Myocyte (in vitro differentiated cells): ENCODE data around the gene SALL1. TPM values are rescaled to one million over a fixed set of nuclear protein-coding genes. Genes with fewer than 3 reads are reported as not detected.

Experiments used
- DNase-seq: peaks from one replicate; pipeline ENCODE4 v3.0.0-alpha.2; 2012; ENCODE audit warnings: low read depth
- total RNA-seq: library from RNA; depleted of rRNA; stranded (reverse); fragments of >200 nt; gene quantifications from 2 replicates; pipeline ENCODE4 v1.2.3, GENCODE V29; 2014

The SALL1 gene
- total RNA-seq, 1 donor from 2014 or later, result not detected

- no peak for DNase-seq
These were observed 6.6 kb upstream of the SALL1 start for GRCh38 chr16:51157698-51158097.

GRCh38 chr16:51156807-51157200, 5.7 kb upstream of the SALL1 start:
- DNase-seq, result no peak

GRCh38 chr16:51155820-51156806, 5.0 kb upstream of the SALL1 start:
- no peak for DNase-seq

- DNase-seq, result no peak
These were observed 4.1 kb upstream of the SALL1 start for GRCh38 chr16:51155199-51155607.

GRCh38 chr16:51154271-51155171, 3.5 kb upstream of the SALL1 start:
- no peak for DNase-seq

- no peak for DNase-seq
These were observed 2.5 kb upstream of the SALL1 start for GRCh38 chr16:51153577-51154031.

- no peak for DNase-seq
These were observed 1.9 kb upstream of the SALL1 start for GRCh38 chr16:51152691-51153576.

- no peak for DNase-seq
These were observed 1.0 kb upstream of the SALL1 start for GRCh38 chr16:51151961-51152663.

GRCh38 chr16:51151435-51151960, 428 bp upstream of the SALL1 start:
- no peak for DNase-seq

GRCh38 chr16:51150165-51150887, 744 bp downstream of the SALL1 start:
- DNase-seq, result no peak

GRCh38 chr16:51149721-51150164, 1.3 kb downstream of the SALL1 start:
- DNase-seq, result no peak

GRCh38 chr16:51149251-51149661, 1.8 kb downstream of the SALL1 start:
- no peak for DNase-seq

- no peak for DNase-seq
These were observed 2.3 kb downstream of the SALL1 start for GRCh38 chr16:51148678-51149228.

- DNase-seq, result no peak
These were observed 3.0 kb downstream of the SALL1 start for GRCh38 chr16:51147776-51148677.

GRCh38 chr16:51146256-51146924, 4.7 kb downstream of the SALL1 start:
- no peak for DNase-seq

- no peak for DNase-seq
These were observed 6.9 kb downstream of the SALL1 start for GRCh38 chr16:51144203-51144602.
